ENCODE results near the gene BLM.

Gene BLM

DNA sequence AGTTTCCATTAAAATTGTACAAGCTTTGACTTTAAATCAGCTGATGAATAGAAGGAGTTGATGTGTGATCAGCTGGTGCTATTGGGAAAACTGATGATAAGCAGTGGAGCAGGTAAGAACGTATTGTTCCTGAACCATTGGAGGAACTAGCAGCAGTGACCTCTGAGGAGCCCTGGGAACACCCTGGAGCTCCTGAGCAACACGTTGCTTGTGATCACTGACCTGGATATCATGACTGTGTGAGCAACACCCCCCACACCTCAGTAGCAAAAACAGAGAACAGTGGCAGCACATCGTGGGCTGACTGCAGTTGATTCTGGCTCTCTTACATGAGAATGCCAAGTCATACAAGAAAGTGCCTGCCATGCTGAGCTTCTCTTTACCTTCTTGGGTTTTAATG, 72.9 kb downstream of the BLM start:
- Histone ChIP-seq H3K4ac (ENCODE audit: low read depth in 1 of 2, low read length in 2 of 2) (no peak overlapping the region), H3K23ac (ENCODE audit: low read length in 2 of 2) (no peak overlapping the region), H2BK15ac (ENCODE audit: low read depth, poor library complexity, severe bottlenecking) (no peak overlapping the region), H3K36me3 (ENCODE audit: control insufficient read depth in 1 of 2, insufficient read depth in 2 of 2, low read depth in 1 of 2, low read length in 2 of 2) (no peaks in the 10 kb centered on the region), H3K9ac (ENCODE audit: low read length) (no peak overlapping the region), H3K14ac (ENCODE audit: low read length in 2 of 2) (no peak overlapping the region), H3K4me1 (ENCODE audit: control insufficient read depth, insufficient read depth, low read depth, low read length) (peaks cover 4% of the 10 kb centered on the region), H3K9me3 (ENCODE audit: control insufficient read depth, low read length) (no peaks in the 10 kb centered on the region), H2AK5ac (ENCODE audit: low read length, severe bottlenecking) (no peak overlapping the region), H3K27ac (ENCODE audit: low read length, poor library complexity, severe bottlenecking) (no peak overlapping the region), H2BK12ac (ENCODE audit: low read length in 2 of 2) (no peak overlapping the region), H3K18ac (ENCODE audit: low read depth in 1 of 2, low read length in 2 of 2) (no peak overlapping the region), H4K8ac (ENCODE audit: low read length) (no peak overlapping the region), H2BK5ac (ENCODE audit: low read depth, low read length, poor library complexity, severe bottlenecking) (no peak overlapping the region), H3K27me3 (ENCODE audit: control insufficient read depth in 1 of 2, insufficient read depth in 1 of 2, low read length in 2 of 2) (no peaks in the 10 kb centered on the region), H2AFZ (ENCODE audit: low read depth, low read length) (no peak overlapping the region), H2BK120ac (ENCODE audit: low read depth, low read length) (no peak overlapping the region), H3K79me1 (replicated peaks; ENCODE audit: low read length, poor library complexity, severe bottlenecking) (no peaks in the 10 kb centered on the region), H3K4me3 (ENCODE audit: insufficient read depth in 1 of 2, low read depth in 1 of 2, low read length in 2 of 2) (no peak overlapping the region), H3K4me2 (ENCODE audit: low read length, poor library complexity, severe bottlenecking) (no peak overlapping the region), H4K91ac (ENCODE audit: low read length) (no peak overlapping the region)
- WGBS: 93% methylated on average over 3 of the region's 3 CpGs
- no peak for DNase-seq

- no peaks in the 10 kb centered on the region for H3K79me1 ChIP-seq (replicated peaks; ENCODE audit: low read length, poor library complexity, severe bottlenecking)
- H3K4me3 ChIP-seq (ENCODE audit: insufficient read depth in 1 of 2, low read depth in 1 of 2, low read length in 2 of 2): no peak overlapping the region
- no peak overlapping the region for H3K4me2 ChIP-seq (ENCODE audit: low read length, poor library complexity, severe bottlenecking)
- no peak overlapping the region for H3K4ac ChIP-seq (ENCODE audit: low read depth in 1 of 2, low read length in 2 of 2)
- no peak overlapping the region for H2AK5ac ChIP-seq (ENCODE audit: low read length, severe bottlenecking)
- peaks cover 4% of the 10 kb centered on the region for H3K4me1 ChIP-seq (ENCODE audit: control insufficient read depth, insufficient read depth, low read depth, low read length)
- H3K18ac ChIP-seq (ENCODE audit: low read depth in 1 of 2, low read length in 2 of 2): no peak overlapping the region
- no peak overlapping the region for H2AFZ ChIP-seq (ENCODE audit: low read depth, low read length)
- H3K9ac ChIP-seq (ENCODE audit: low read length): no peak overlapping the region
- H3K27ac ChIP-seq (ENCODE audit: low read length, poor library complexity, severe bottlenecking): no peak overlapping the region
- H3K14ac ChIP-seq (ENCODE audit: low read length in 2 of 2): no peak overlapping the region
- DNase-seq: no peak
- H4K8ac ChIP-seq (ENCODE audit: low read length): no peak overlapping the region
- no peaks in the 10 kb centered on the region for H3K27me3 ChIP-seq (ENCODE audit: control insufficient read depth in 1 of 2, insufficient read depth in 1 of 2, low read length in 2 of 2)
- H2BK12ac ChIP-seq (ENCODE audit: low read length in 2 of 2): no peak overlapping the region
- no peak overlapping the region for H4K91ac ChIP-seq (ENCODE audit: low read length)
- no peak overlapping the region for H3K23ac ChIP-seq (ENCODE audit: low read length in 2 of 2)
- no peaks in the 10 kb centered on the region for H3K9me3 ChIP-seq (ENCODE audit: control insufficient read depth, low read length)
- WGBS: 95% methylated on average over 3 of the region's 4 CpGs
- H2BK120ac ChIP-seq (ENCODE audit: low read depth, low read length): no peak overlapping the region
- H2BK15ac ChIP-seq (ENCODE audit: low read depth, poor library complexity, severe bottlenecking): no peak overlapping the region
- no peaks in the 10 kb centered on the region for H3K36me3 ChIP-seq (ENCODE audit: control insufficient read depth in 1 of 2, insufficient read depth in 2 of 2, low read depth in 1 of 2, low read length in 2 of 2)
- H2BK5ac ChIP-seq (ENCODE audit: low read depth, low read length, poor library complexity, severe bottlenecking): no peak overlapping the region
Observed at GRCh38 chr15:90790561-90790960, 73.4 kb downstream of the BLM start.

GRCh38 chr15:90794538-90794937, 77.4 kb downstream of the BLM start:
- H2AFZ ChIP-seq (ENCODE audit: low read depth, low read length): no peak overlapping the region
- no peak overlapping the region for H2BK5ac ChIP-seq (ENCODE audit: low read depth, low read length, poor library complexity, severe bottlenecking)
- H3K23ac ChIP-seq (ENCODE audit: low read length in 2 of 2): no peak overlapping the region
- no peak overlapping the region for H2BK120ac ChIP-seq (ENCODE audit: low read depth, low read length)
- H3K27ac ChIP-seq (ENCODE audit: low read length, poor library complexity, severe bottlenecking): no peak overlapping the region
- H3K9me3 ChIP-seq (ENCODE audit: control insufficient read depth, low read length): no peaks in the 10 kb centered on the region
- H3K4me3 ChIP-seq (ENCODE audit: insufficient read depth in 1 of 2, low read depth in 1 of 2, low read length in 2 of 2): no peak overlapping the region
- no peaks in the 10 kb centered on the region for H3K36me3 ChIP-seq (ENCODE audit: control insufficient read depth in 1 of 2, insufficient read depth in 2 of 2, low read depth in 1 of 2, low read length in 2 of 2)
- peaks cover 2% of the 10 kb centered on the region for H3K4me1 ChIP-seq (ENCODE audit: control insufficient read depth, insufficient read depth, low read depth, low read length)
- no peak overlapping the region for H4K8ac ChIP-seq (ENCODE audit: low read length)
- H2BK12ac ChIP-seq (ENCODE audit: low read length in 2 of 2): no peak overlapping the region
- no peak overlapping the region for H3K4ac ChIP-seq (ENCODE audit: low read depth in 1 of 2, low read length in 2 of 2)
- no peak overlapping the region for H4K91ac ChIP-seq (ENCODE audit: low read length)
- no peak overlapping the region for H2BK15ac ChIP-seq (ENCODE audit: low read depth, poor library complexity, severe bottlenecking)
- no peak overlapping the region for H3K18ac ChIP-seq (ENCODE audit: low read depth in 1 of 2, low read length in 2 of 2)
- no peak overlapping the region for H3K14ac ChIP-seq (ENCODE audit: low read length in 2 of 2)
- H3K79me1 ChIP-seq (replicated peaks; ENCODE audit: low read length, poor library complexity, severe bottlenecking): no peaks in the 10 kb centered on the region
- no peak overlapping the region for H3K4me2 ChIP-seq (ENCODE audit: low read length, poor library complexity, severe bottlenecking)
- no peak overlapping the region for H2AK5ac ChIP-seq (ENCODE audit: low read length, severe bottlenecking)
- H3K9ac ChIP-seq (ENCODE audit: low read length): no peak overlapping the region
- WGBS: no CpG with 5 or more reads among the region's 2 CpGs
- H3K27me3 ChIP-seq (ENCODE audit: control insufficient read depth in 1 of 2, insufficient read depth in 1 of 2, low read length in 2 of 2): no peaks in the 10 kb centered on the region
- no peak for DNase-seq

DNA sequence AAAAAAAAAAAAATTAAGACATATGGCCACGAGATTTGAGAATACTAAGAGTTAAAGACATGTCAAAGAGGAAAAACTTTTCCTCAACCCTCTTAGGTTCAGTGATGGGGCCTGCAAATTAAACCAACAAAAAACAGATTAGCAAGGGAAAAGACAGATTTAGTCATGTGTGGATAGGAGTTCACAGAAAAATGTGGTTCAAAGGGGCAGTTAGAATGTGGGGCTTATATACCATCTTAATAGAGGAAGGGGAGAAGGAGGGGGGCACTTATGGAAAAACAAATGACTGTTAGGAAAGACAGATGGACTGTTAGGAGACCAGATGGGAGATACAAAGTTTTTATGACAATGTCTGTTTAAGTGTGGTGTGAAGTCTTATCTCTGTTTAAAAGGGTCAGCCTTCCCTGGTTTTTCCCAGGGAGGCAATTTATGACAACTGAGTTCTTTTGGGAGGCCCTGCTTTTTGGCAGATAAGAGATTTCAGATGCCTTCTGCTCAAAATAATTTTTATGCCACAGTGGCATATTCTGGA, 82.6 kb downstream of the BLM start:
- Histone ChIP-seq H3K36me3 (ENCODE audit: control insufficient read depth in 1 of 2, insufficient read depth in 2 of 2, low read depth in 1 of 2, low read length in 2 of 2) (no peaks in the 10 kb centered on the region), H3K23ac (ENCODE audit: low read length in 2 of 2) (no peak overlapping the region), H3K9me3 (ENCODE audit: control insufficient read depth, low read length) (no peaks in the 10 kb centered on the region), H2AFZ (ENCODE audit: low read depth, low read length) (no peak overlapping the region), H2BK15ac (ENCODE audit: low read depth, poor library complexity, severe bottlenecking) (no peak overlapping the region), H3K4me1 (ENCODE audit: control insufficient read depth, insufficient read depth, low read depth, low read length) (peaks cover 3% of the 10 kb centered on the region), H4K91ac (ENCODE audit: low read length) (no peak overlapping the region), H3K14ac (ENCODE audit: low read length in 2 of 2) (no peak overlapping the region), H3K27ac (ENCODE audit: low read length, poor library complexity, severe bottlenecking) (no peak overlapping the region), H3K4me3 (ENCODE audit: insufficient read depth in 1 of 2, low read depth in 1 of 2, low read length in 2 of 2) (no peak overlapping the region), H2BK120ac (ENCODE audit: low read depth, low read length) (no peak overlapping the region), H2BK5ac (ENCODE audit: low read depth, low read length, poor library complexity, severe bottlenecking) (no peak overlapping the region), H4K8ac (ENCODE audit: low read length) (no peak overlapping the region), H3K27me3 (ENCODE audit: control insufficient read depth in 1 of 2, insufficient read depth in 1 of 2, low read length in 2 of 2) (no peaks in the 10 kb centered on the region), H3K18ac (ENCODE audit: low read depth in 1 of 2, low read length in 2 of 2) (no peak overlapping the region), H3K9ac (ENCODE audit: low read length) (no peak overlapping the region), H3K4ac (ENCODE audit: low read depth in 1 of 2, low read length in 2 of 2) (no peak overlapping the region), H2BK12ac (ENCODE audit: low read length in 2 of 2) (no peak overlapping the region), H3K79me1 (replicated peaks; ENCODE audit: low read length, poor library complexity, severe bottlenecking) (no peaks in the 10 kb centered on the region), H2AK5ac (ENCODE audit: low read length, severe bottlenecking) (no peak overlapping the region), H3K4me2 (ENCODE audit: low read length, poor library complexity, severe bottlenecking) (no peak overlapping the region)
- no peak for DNase-seq
- WGBS: 100% methylated on average over 1 of the region's 1 CpG

Data from mesenchymal stem cell (in vitro differentiated cells and primary cell).